K562 (cell line): Measurements from ENCODE around the gene CSNK1D. TPM values are rescaled to one million over a fixed set of nuclear protein-coding genes. Genes with fewer than 3 reads are reported as not detected.

Source experiments
- BACH1 ChIP-seq: fragments of 200-800 bp; sonication (Bioruptor generic); IDR thresholded peaks from 2 replicates; pipeline ENCODE4 v1.6.1; 2016; ENCODE audit warnings: missing genetic modification characterization, missing compliant biosample characterization
- BCL6 ChIP-seq: fragments of 250-450 bp; sonication (Bioruptor Pico); IDR thresholded peaks from 2 replicates; pipeline ENCODE4 v1.4.0; 2020
- EGR1 ChIP-seq: fragments of 450-650 bp; conservative IDR thresholded peaks from 2 replicates; pipeline ENCODE4 v1.6.1; 2017; ENCODE audit warnings: mild to moderate bottlenecking
- ELF2 ChIP-seq: fragments of 250-450 bp; sonication (Bioruptor Pico); IDR thresholded peaks from 2 replicates; pipeline ENCODE4 v1.5.0; 2021; ENCODE audit warnings: mild to moderate bottlenecking
- HMG20B ChIP-seq: fragments of 250-450 bp; sonication (Bioruptor Pico); IDR thresholded peaks from 2 replicates; pipeline ENCODE4 v1.5.0; 2021; ENCODE audit warnings: mild to moderate bottlenecking
- PRDM10 ChIP-seq: fragments of 450-650 bp; IDR thresholded peaks from 2 replicates; pipeline ENCODE4 v1.6.1; 2018; ENCODE audit not compliant: partially characterized antibody
- RBM34 ChIP-seq: fragments of 200-400 bp; formaldehyde crosslinking; IDR thresholded peaks from 2 replicates; pipeline ENCODE4 v1.6.1; 2018; ENCODE audit warnings: low read length, borderline replicate concordance; ENCODE audit not compliant: insufficient read depth
- SMAD1 ChIP-seq: fragments of 150-350 bp; IDR thresholded peaks from 2 replicates; pipeline ENCODE4 v1.6.1; 2014; ENCODE audit warnings: low read length, low read depth; ENCODE audit not compliant: partially characterized antibody
- SMARCA5 ChIP-seq: fragments of 450-650 bp; IDR thresholded peaks from 2 replicates; pipeline ENCODE4 v1.6.1; 2016
- SRSF1 ChIP-seq: fragments of 200-400 bp; formaldehyde crosslinking; IDR thresholded peaks from 2 replicates; pipeline ENCODE4 v1.6.1; 2017; ENCODE audit warnings: mild to moderate bottlenecking, low read depth, low read length, moderate library complexity
- SRSF9 ChIP-seq: fragments of 200-400 bp; formaldehyde crosslinking; IDR thresholded peaks from 2 replicates; pipeline ENCODE4 v1.6.1; 2017; ENCODE audit warnings: low read depth, low read length, borderline replicate concordance
- TCF7L2 ChIP-seq: fragments of 150-350 bp; IDR thresholded peaks from 2 replicates; pipeline ENCODE4 v1.6.1; 2016; ENCODE audit warnings: low read depth, mild to moderate bottlenecking, low read length, moderate library complexity
- TRIM25 ChIP-seq: fragments of 450-650 bp; IDR thresholded peaks from 2 replicates; pipeline ENCODE4 v1.7.0; 2016; ENCODE audit warnings: borderline replicate concordance
- polyA plus RNA-seq, 8 experiments: library from polyadenylated mRNA; depleted of rRNA in 4 of 8; stranded (reverse) in 5 of 8; unstranded in 3 of 8; fragments of >200 nt; fragmentation: Nextera tagmentation in 2 of 8; fragmentation: Illumina TruSeq in 1 of 8; extraction: Ambion mirVana in 2 of 8; extraction: Trizol in 1 of 8; gene quantifications; 2 replicates each; pipeline versions ENCODE4 v1.2.1 to v1.2.3, GENCODE V29; 2011 to 2014; ENCODE audit warnings: inconsistent platforms in 1 of 8, missing spikeins in 1 of 8
- total RNA-seq, 7 experiments: library from RNA; depleted of rRNA in 6 of 7; stranded (reverse); fragments of >200 nt in 6 of 7; fragmentation: Illumina TruSeq in 2 of 7; extraction: Trizol in 2 of 7; gene quantifications; 2 replicates each; pipeline versions ENCODE4 v1.2.1 to v1.2.3, GENCODE V29; 2011 to 2021; ENCODE audit warnings: low replicate concordance in 1 of 7
- TF ChIP-seq, protein P1 (sequence below): fragments of 250-450 bp; sonication (Bioruptor Pico); IDR thresholded peaks from 2 replicates; pipeline ENCODE4 v1.5.0; 2020; ENCODE audit warnings: mild to moderate bottlenecking, borderline replicate concordance
- TF ChIP-seq, protein P2 (sequence below): sonication (generic); formaldehyde crosslinking; IDR thresholded peaks from 2 replicates; pipeline ENCODE4 v1.4.0; 2020; ENCODE audit warnings: mild to moderate bottlenecking, missing genetic modification reagents

The CSNK1D gene
- total and polyA plus RNA-seq, 9 of the 15 experiments (the other 6 are each of a cell fraction or from before 2014, with no cell fraction given): 6.5 to 133 (median 41.3) TPM

GRCh38 chr17:82292251-82293154 is 19.0 kb upstream of the CSNK1D start (continued):
- TF ChIP-seq PRDM10: peak; percentile 55
- peak; percentile 77 for TF ChIP-seq SMAD1
- TF ChIP-seq, protein P1, sequence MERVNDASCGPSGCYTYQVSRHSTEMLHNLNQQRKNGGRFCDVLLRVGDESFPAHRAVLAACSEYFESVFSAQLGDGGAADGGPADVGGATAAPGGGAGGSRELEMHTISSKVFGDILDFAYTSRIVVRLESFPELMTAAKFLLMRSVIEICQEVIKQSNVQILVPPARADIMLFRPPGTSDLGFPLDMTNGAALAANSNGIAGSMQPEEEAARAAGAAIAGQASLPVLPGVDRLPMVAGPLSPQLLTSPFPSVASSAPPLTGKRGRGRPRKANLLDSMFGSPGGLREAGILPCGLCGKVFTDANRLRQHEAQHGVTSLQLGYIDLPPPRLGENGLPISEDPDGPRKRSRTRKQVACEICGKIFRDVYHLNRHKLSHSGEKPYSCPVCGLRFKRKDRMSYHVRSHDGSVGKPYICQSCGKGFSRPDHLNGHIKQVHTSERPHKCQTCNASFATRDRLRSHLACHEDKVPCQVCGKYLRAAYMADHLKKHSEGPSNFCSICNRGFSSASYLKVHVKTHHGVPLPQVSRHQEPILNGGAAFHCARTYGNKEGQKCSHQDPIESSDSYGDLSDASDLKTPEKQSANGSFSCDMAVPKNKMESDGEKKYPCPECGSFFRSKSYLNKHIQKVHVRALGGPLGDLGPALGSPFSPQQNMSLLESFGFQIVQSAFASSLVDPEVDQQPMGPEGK: no peak
- TF ChIP-seq, protein P2, sequence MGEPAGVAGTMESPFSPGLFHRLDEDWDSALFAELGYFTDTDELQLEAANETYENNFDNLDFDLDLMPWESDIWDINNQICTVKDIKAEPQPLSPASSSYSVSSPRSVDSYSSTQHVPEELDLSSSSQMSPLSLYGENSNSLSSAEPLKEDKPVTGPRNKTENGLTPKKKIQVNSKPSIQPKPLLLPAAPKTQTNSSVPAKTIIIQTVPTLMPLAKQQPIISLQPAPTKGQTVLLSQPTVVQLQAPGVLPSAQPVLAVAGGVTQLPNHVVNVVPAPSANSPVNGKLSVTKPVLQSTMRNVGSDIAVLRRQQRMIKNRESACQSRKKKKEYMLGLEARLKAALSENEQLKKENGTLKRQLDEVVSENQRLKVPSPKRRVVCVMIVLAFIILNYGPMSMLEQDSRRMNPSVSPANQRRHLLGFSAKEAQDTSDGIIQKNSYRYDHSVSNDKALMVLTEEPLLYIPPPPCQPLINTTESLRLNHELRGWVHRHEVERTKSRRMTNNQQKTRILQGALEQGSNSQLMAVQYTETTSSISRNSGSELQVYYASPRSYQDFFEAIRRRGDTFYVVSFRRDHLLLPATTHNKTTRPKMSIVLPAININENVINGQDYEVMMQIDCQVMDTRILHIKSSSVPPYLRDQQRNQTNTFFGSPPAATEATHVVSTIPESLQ: no peak
- no peak for TF ChIP-seq TCF7L2
- TF ChIP-seq EGR1: no peak; the same call in 1 of the 2 replicates
- TF ChIP-seq HMG20B (CRISPR knock-in tag): no peak
- no peak for TF ChIP-seq ELF2 (CRISPR knock-in tag)
- TF ChIP-seq BACH1 (tag): no peak
- peak; percentile 75; the same call in 1 of the 2 replicates for TF ChIP-seq SMARCA5
- TF ChIP-seq SRSF9: no peak
- no peak for TF ChIP-seq RBM34
- TF ChIP-seq TRIM25: no peak
- TF ChIP-seq BCL6 (CRISPR knock-in tag): no peak
- no peak for TF ChIP-seq SRSF1
